ENCODE results near the gene RRAD.

RRAD gene

GRCh38 chr16:66931665-66932064 is 6.3 kb upstream of the RRAD start:
- no peak for DNase-seq

GRCh38 chr16:66930189-66930588 is 4.9 kb upstream of the RRAD start:
- DNase-seq = no peak

- DNase-seq = no peak
Measured at GRCh38 chr16:66928702-66929388, 3.5 kb upstream of the RRAD start.

GRCh38 chr16:66927918-66928649 is 2.7 kb upstream of the RRAD start:
- no peak for DNase-seq

GRCh38 chr16:66926961-66927436 is 1.7 kb upstream of the RRAD start:
- DNase-seq = no peak

GRCh38 chr16:66926171-66926947 is 1.0 kb upstream of the RRAD start:
- DNase-seq = no peak

GRCh38 chr16:66924527-66925321 is 611 bp downstream of the RRAD start:
- DNase-seq = no peak

GRCh38 chr16:66923866-66924265 is 1.5 kb downstream of the RRAD start:
- no peak for DNase-seq

- no peak for DNase-seq
Measured at GRCh38 chr16:66923247-66923731, 2.0 kb downstream of the RRAD start.

- DNase-seq = no peak
Measured at GRCh38 chr16:66921729-66922450, 3.4 kb downstream of the RRAD start.

GRCh38 chr16:66920924-66921680 is 4.2 kb downstream of the RRAD start:
- DNase-seq = no peak

GRCh38 chr16:66920299-66920590 is 5.1 kb downstream of the RRAD start:
- no peak for DNase-seq

- no peak for DNase-seq
Measured at GRCh38 chr16:66919569-66920298, 5.6 kb downstream of the RRAD start.

- no peak for DNase-seq
Measured at GRCh38 chr16:66918803-66919568, 6.3 kb downstream of the RRAD start, which contains the start of gene CDH16. Gene CDH16 (minus strand): TSS chr16:66918885. CDS start chr16:66918065, 820 bp downstream.

GRCh38 chr16:66918355-66918754 is 7.0 kb downstream of the RRAD start:
- DNase-seq = no peak

GRCh38 chr16:66917741-66918140 is 7.6 kb downstream of the RRAD start:
- DNase-seq = no peak

GRCh38 chr16:66916518-66916917 is 8.8 kb downstream of the RRAD start:
- no peak for DNase-seq

- no peak for DNase-seq
Measured at GRCh38 chr16:66915041-66915440, 10.3 kb downstream of the RRAD start.

- no peak for DNase-seq
Measured at GRCh38 chr16:66914541-66914940, 10.8 kb downstream of the RRAD start.

- DNase-seq = no peak
Measured at GRCh38 chr16:66913711-66914110, 11.6 kb downstream of the RRAD start.
